Measurements from ENCODE around the gene TUBA3E. TPM values are rescaled to one million over a fixed set of nuclear protein-coding genes. Genes with fewer than 3 reads are reported as not detected.
"Not testable (repeated sequence)": the region's sequence is repeated elsewhere in the genome, so short reads cannot be mapped to it uniquely, and the experiment has no call there.

TUBA3E gene
- total RNA-seq, 2 donors from 2014 or later = not detected

- intact Hi-C loops (cut with DNase I, micrococcal nuclease) = no loop called here
- DNase-seq = no peak
- ATAC-seq = no peak
These were observed 43.2 kb downstream of the TUBA3E start for GRCh38 chr2:130154773-130155765.

- DNase-seq; ATAC-seq; intact Hi-C loops (cut with DNase I, micrococcal nuclease): not testable (repeated sequence)
These were observed 43.8 kb downstream of the TUBA3E start for GRCh38 chr2:130154423-130154770.

GRCh38 chr2:130153721-130154422 lies 44.4 kb downstream of the TUBA3E start:
- intact Hi-C loops (cut with DNase I, micrococcal nuclease); DNase-seq; ATAC-seq: not testable (repeated sequence)

DNA sequence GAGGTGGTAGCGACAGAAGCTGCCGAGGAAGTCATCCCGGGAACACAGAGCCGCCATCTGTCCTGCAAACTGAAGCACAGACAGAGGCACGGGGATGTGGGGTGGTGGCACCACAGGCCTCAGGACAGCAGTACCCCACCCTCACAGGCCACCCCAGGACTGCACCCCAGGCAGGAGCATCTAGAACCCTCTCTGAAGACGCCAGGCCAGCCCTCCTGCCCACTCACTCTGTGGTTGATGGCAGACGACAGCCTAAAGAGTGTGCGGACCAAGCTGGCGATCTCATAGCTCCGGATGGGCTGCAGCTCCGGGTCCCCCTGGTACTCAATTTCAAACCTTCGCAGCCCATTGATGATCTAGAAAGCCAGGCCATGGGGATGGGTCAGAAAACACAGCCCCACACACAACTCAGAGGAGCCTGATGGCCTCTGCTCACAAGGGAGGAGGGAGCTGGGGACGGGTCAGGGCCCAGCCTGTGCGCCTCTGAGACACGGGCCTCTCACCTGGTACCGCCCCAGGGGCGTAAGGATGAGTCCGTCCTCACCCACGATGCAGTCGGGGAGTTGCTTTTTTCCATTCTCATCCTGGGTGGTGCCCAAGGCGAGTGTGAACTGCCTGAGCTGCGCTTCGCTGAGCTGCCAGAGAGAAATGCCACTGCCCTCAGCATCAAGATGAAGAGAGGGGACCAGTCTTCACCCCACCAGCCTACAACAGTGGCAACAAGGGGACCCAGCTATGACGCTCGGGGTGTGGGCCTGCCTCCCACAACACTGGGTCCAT lies 45.2 kb downstream of the TUBA3E start:
- DNase-seq = no peak
- intact Hi-C loops (cut with DNase I, micrococcal nuclease) = no loop called here
- ATAC-seq = no peak

DNA sequence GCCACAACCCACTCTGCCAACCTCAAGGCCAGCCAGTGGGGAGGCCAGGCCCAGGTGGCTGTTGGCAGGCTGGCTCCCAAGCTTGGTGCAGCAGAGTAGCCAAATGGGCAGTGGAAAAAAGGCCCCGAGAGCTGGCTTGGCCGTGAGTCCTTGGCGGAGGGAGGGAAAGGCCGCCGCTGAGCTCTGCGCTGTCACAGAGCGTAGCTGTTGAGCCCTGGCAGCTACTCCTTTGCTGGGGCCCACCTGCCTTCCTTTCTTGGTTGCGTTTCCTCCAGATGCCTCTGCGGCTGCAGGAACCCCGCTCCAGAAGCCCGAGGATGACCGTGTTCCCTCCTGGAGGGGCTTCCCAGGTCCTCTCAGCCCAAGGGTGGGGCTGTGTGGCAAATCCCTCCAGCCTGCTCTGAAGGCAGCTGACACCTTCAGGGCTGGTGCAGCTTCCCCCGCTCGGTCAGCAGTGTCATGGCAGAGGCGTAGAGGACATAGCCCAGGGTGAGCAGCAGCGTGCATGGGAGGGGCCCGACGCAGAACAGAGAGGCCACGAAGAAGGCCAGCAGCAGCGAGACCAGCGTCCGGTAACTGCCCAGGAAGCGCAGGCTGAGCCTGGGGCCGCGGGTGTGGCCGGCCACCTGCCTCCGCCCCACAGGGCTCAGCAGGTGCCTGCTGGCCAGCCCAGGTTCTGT lies 46.0 kb downstream of the TUBA3E start:
- DNase-seq; ATAC-seq; intact Hi-C loops (cut with DNase I, micrococcal nuclease): not testable (repeated sequence)

DNA sequence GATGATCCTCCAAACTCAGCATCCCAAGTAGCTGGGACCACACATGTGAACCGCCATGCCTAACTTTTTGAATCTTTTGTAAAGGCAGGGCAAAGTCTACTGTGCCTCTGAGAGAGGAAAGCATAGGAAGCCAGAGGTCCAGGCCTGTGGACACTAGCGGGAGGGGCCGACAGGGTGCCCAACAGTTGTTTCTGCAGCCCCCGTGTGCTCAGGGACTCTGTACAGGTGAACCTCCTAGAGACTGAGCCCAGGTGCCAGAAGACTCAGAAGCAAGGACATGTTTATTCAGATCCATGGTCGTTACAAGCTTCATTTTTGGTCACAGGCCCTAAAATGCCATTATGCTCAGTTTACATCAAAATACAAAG lies 47.1 kb downstream of the TUBA3E start:
- DNase-seq; intact Hi-C loops (cut with DNase I, micrococcal nuclease); ATAC-seq: not testable (repeated sequence)

DNA sequence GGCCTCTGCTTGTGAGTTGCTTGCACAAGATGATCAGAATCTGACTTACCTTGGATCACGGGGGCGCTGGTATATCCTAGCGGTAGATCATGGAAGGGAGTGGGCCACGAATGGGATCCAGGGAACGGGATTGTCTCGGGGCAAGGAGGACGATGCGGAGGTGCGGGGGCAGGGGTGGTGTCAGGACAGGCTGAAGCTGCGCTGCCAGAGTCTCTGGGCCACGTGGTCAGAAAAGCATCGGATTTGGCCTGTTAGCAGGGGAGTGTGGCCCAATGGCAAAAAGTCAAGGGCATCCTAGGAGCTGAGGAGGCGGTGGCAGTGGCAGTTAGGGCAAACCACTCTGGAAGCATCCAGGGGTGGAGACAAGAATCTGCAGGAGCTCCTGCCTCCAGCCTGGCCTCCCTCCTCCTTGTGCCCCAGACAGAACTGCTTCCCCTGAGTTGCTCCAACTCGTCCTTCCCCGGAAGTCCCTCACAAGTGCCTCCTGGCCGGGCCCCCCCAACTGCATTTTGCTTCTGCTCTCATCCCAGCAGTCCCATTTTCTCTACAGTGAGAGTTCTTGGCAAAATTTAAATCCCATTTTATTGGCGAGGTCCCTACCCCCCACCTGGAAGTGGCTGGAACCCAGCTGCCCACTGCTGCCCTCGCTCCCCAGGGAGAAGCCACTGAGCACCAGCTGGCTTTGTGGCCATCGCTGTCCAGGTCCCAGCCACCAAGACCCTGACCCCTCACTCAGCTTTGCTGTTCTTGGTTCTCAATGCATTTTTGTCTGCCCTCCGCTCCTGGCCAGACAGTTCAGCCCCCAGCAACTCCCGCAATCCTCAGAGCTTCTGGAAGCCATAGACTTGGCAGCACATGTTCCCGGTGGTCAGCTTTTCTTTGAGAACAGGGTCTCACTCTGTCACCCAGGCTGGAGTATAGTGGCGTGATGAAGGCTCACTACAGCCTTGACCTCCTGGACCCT lies 47.8 kb downstream of the TUBA3E start:
- ATAC-seq (no peak), DNase-seq (no peak)
- intact Hi-C loops (cut with DNase I, micrococcal nuclease) = no loop called here

- DNase-seq; intact Hi-C loops (cut with DNase I, micrococcal nuclease); ATAC-seq: not testable (repeated sequence)
These were observed 49.7 kb downstream of the TUBA3E start for GRCh38 chr2:130148515-130148914.

- ATAC-seq = peak; percentile 94
- peak; percentile 42 to 63 for DNase-seq
- intact Hi-C loops (cut with DNase I, micrococcal nuclease) = not testable (repeated sequence)
These were observed 53.2 kb downstream of the TUBA3E start, which contains the start of gene CCDC74B for GRCh38 chr2:130145006-130145414. CCDC74B (minus strand) TSS chr2:130145112; CDS start chr2:130144996, 116 bp downstream.

- intact Hi-C loops (cut with DNase I, micrococcal nuclease); ATAC-seq; DNase-seq: not testable (repeated sequence)
These were observed 54.8 kb downstream of the TUBA3E start for GRCh38 chr2:130143266-130144039.

- intact Hi-C loops (cut with DNase I, micrococcal nuclease); DNase-seq; ATAC-seq: not testable (repeated sequence)
These were observed 55.6 kb downstream of the TUBA3E start for GRCh38 chr2:130142396-130143265.

Other genes starting within 250 kb of the TUBA3E start
- under 1 TPM in 1 of 2 donors, not detected in 1; 0.15 TPM for gene RAB6C, start 218.8 kb downstream of the TUBA3E start, total RNA-seq
- gene POTEF, start 69.2 kb downstream of the TUBA3E start, total RNA-seq = not detected
- under 1 TPM; 0.49 to 0.73 TPM for gene CCDC74B, start 53.3 kb downstream of the TUBA3E start, total RNA-seq
- gene SMPD4, start 16.8 kb downstream of the TUBA3E start, total RNA-seq = 10 to 100 TPM; 30.2 to 41.3 TPM
- gene MZT2B, start 16.2 kb downstream of the TUBA3E start, total RNA-seq = 100 to 1,000 TPM; 214 to 244 TPM
- 10 to 100 TPM; 60.7 to 74.8 TPM for gene IMP4, start 144.5 kb upstream of the TUBA3E start, total RNA-seq
- 100 to 1,000 TPM; 112 to 168 TPM for gene PTPN18, start 157.6 kb upstream of the TUBA3E start, total RNA-seq